GM21367 (cell line): Measurements from ENCODE around the gene CKMT1B.
"Not testable (repeated sequence)": the region's sequence is repeated elsewhere in the genome, so short reads cannot be mapped to it uniquely, and the experiment has no call there.

Source experiments
- ATAC-seq: cut with Tn5 transposase; IDR thresholded peaks from one replicate; pipeline ENCODE4 v1.9.1; 2021; ENCODE audit not compliant: unreplicated experiment

Gene CKMT1B

DNA sequence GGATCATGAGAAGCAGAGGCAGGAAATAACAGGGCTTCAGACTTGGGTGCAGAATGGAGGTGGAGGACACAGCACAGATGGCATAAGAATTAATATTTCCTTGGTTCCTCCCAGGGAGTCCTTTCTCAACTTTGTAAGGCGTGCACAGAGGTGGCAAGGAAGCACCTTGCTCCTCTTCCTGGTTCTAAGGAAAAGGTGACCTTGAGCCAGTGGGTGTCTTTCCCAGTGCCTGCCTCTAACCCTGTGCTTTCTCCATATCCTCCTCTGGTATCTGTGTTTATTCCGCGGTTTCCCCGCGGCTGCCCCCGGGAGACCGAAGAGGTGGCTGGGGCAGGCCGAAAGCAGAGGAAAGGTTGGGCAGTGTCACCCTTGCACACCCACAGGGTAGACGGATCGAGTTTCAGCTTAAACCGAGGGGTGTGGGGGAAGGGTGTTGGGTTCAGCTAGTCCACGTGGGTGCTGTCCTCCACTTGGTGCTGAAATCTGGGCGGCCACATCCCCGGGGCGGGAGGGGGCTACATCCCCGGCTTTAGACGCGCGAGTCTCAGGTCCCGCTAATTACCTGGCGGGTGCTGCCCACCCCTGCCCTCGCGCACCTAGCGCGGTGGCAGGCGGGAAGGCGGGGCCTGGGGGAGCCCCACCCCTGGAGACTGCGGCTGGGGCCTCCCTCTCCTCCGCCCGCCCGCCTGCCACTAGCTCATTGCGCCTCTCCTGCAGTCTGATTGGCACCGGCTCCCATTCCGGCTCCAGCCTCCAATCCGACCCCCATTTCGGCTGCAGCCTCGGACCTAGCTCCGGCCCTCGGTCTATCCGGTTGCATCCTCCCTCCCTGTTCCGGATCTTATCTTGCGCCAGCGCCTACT, at the start of gene CKMT1B:
TSS of gene CKMT1B (plus strand) at position 700 of the 863 bp plus-strand sequence. CDS start 192 bp downstream, outside the sequence.
- ATAC-seq = not testable (repeated sequence)

DNA sequence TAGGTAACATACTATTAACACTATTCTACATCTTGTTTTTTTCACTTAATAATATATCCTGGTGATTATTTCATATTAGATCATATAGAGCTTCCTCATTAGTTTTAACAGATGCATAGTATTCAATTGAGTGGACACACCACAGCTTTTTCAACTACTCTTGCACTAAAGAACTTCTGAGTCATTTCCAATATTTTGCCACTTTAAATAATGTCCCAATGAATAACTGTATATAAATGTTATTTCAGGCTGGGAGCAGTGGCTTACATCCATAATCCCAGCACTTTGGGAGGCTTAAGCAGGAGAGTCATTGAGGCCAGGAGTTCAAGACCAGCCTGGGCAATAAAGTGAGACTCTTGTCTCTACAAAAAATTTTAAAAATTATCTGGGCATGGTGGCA, 49.6 kb upstream of the CKMT1B start:
- ATAC-seq = no peak

DNA sequence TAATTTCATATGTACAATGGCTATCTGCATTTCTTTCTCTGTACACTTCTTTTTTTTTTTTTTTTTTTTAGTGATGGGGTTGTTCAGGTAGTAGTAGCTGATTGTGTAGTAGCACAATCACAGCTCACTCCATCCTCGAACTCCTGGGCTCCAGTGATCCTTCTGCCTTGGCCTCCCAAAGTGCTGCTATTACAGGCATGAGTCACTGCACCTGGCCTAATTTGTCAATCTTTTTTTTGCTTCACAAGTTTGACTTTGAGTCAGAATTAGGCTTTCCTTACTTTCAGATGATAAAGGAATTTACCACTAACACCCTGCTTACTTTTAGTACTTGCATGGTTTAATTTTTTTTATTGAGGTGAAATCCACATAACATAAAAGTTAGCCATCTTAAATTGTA, 48.4 kb upstream of the CKMT1B start:
- no peak for ATAC-seq

DNA sequence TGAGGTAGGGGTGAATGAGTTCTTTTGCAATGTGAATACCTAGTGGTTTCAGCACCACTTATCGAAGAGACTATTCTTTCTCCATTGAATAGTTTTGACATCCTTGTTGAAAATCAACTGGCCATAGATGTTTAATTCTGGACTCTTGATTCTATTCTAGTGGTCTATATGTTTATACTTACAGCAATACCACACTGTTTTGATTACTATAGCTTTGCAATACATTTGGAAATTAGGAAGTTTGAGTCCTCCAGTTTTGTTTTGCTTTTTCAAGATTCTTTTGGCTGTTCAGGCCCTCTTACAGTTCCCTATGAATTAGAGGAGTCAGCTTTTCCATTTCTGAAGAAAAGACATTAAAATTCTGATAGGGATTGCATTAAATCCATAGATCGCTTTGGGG, 46.3 kb upstream of the CKMT1B start:
- no peak for ATAC-seq

DNA sequence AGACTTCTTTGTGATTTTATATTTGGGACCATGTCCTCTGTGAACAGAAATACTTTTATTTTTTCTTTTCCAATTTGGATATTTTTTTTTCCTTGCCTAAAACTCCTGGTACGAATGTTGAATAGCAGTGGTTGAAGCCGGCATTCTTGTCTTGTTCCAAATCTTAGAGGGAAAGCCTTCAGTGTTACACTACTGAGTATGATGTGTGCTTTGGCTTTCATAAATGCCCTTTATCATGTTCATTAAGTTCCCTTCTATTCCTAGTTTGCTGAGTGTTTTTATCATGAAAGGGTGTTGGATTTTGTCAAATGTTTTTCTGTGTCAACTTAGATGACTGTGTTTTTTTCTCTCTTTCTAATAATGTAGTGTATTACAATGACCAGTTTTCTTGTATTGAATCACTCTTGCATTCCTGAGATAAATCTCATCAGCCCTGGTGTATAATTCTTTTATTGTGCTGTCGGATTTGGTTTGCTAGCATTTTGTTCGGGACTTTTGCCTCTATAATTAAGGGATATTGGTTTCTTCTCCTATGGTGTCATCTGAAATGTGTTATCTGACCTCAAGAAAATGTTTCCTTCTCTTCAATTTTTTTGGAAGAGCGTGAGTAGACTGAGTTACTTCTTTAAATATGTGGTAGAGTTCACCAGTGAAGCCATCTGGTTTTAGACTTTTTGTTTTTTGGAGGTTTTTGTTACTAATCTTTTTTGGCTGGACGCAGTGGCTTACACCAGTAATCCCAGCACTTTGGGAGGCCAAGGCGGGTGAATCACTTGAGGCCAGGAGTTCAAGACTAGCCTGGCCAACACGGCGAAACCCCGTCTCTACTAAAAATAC, 43.1 kb upstream of the CKMT1B start:
- no peak for ATAC-seq

DNA sequence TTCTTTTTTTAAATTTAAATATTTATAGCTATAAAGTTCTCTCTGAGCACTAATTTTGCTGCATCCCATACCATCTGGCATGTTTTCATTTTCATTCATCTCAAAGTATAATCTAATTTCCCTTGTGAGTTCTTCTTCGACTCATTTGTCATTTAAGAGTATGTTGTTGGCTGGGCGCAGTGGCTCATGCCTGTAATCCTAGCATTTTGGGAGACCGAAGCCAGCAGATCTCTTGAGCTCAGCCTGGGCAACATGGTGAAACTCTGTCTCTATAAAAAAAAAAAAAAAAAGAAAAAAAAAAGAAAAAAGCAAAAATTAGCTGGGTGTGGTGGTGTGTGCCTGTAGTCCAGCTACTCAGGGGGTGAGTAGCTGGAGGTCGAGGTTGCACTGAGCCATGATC, 41.6 kb upstream of the CKMT1B start:
- no peak for ATAC-seq

DNA sequence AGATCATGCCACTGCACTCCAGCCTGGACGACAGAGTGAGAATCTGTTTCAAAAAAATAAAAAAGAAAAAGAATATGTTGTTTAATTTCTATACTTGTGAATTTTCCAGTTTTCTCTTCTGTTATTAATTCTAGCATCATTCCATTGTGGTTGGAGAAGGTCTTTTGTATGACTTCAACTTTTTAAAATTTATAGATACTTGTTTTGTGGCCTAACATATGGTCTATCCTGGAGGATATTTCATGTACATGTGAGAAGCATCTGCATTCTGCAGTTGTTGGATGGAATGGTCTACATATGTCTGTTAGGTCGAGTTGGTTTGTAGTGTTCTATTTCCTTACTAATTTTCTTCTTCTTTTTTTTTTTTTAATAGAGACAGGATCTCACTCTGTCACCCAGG, 40.8 kb upstream of the CKMT1B start:
- no peak for ATAC-seq

DNA sequence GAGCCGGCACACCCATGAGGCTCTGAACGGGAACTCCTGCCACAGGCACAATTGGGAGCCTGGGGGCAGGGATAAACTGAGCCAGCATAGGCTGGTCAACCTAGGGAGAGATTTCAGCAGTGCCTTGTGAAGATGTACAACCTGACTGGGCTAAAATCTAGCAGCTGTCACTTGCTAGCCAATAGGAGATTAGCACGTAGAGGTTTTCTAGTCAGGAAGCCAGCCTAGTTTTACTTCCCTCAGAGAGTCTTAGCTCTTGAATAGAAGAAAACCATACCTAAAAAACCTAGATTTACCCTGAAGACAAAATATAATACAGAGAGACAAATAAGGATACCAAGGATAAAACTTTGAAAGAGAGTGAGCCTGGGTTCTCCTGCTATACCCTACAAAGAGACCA, 31.1 kb upstream of the CKMT1B start:
- ATAC-seq = not testable (repeated sequence)

DNA sequence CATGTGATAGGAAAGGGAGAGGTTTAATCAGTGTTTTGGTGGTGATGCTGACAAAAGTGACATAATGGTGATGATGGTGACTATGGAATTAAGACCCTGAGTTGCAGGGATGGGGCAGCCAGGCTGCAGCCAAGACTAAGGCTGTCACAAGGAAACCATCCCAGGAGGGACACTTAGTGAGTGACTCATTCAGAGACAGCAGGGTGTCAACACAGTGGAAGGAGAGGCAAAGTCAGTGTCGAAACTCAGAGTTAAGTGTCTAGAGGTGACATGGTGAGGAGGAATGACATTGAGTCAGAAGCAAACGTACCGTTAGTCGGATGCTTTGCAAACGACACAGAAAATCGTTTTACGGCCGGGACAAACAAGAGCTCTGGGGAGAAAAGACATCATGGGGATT, 30.0 kb upstream of the CKMT1B start:
- not testable (repeated sequence) for ATAC-seq

DNA sequence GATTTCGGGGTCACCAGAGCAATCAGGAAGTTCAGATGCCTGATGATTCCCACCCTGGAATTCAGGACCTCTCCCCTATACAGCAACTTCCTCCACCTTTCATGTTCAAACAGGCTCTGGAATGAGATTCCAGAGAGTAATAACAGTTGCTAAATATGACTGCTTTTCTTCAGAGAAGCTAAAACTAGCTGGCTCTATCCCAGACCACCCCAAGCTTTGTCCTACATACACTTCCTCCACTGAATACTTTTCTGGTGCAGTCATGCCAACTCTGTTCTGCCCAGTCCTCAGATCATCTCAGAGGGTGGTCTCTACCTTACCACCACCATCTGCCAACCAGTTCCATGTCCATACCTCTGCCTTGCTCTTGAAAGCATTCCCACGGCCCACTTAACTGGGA, 27.2 kb upstream of the CKMT1B start:
- ATAC-seq = not testable (repeated sequence)

DNA sequence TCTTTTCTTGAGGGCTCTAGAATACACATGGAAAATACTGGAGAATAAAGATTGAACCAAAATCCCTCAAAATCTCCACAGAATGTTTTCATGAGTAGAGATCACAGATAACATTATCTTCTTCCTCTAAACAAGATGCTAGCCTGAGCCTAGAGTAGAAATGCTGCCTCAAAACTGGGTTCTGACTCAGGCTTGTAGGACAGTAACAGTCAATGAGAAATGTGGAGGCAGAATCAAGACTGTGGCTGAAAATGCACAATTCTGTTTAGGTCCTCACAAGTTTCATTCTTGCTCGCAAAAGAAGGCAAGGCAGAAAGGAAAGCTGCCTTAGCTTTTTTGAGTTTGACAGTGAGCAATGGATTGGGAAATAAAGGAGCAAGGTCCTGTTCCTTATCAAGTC, 19.2 kb upstream of the CKMT1B start:
- ATAC-seq = not testable (repeated sequence)

DNA sequence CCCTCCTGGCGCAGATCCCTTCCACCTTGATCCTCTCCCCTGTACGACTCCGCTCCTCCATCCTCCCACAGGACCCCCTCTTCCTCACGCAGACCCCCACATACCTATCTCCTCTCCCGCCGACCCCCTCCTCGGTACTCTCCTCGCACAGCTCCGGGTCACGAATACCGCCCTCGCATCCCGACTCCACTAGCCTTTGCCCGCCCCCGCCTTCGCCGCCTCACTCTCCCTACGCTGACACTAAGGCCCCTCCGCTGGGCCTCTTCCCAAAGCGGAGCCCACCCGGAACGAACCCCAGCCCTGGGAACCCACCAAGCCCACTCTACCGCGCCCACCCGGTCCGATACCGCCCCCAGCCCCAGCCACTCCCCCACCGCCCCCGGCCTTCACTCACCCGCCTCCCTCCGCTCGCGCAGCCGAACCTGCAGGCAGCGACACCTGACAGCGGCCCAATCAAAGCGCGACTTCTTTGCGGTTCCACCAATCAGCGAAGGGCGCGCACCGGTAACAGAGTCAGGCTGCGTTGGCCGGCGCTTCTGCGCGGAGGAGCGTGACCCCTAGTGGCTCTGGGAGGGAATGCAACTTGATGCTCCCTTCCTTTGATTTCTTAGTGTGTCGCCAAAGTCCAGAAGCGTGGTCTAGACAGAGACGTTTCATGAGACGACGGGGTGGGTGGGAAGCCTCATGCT, 3.9 kb upstream of the CKMT1B start, which contains the start of gene PPIP5K1:
TSS of gene PPIP5K1 (minus strand) at position 431 of the 689 bp plus-strand sequence. CDS start 5,704 bp downstream, outside the sequence.
- ATAC-seq = peak; percentile 87

DNA sequence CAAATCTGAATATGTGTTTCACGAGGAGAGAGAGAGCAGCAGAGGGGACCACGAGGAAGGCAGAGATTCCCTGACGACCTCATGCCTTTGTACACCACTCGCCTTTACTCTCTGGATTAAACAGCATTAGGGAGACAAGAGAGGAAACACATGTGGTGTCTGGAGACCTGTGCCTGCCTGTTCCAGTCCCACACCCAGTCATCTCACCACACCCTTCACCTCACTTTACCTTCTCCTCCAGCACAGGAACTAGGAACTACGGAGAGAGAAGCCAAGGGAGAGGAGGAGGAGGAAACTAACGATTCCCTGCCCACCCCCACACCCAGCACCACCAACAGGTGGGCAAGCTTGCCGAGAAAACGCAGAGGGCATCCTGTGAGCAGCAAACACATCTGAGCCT, 986 bp upstream of the CKMT1B start:
- not testable (repeated sequence) for ATAC-seq

DNA sequence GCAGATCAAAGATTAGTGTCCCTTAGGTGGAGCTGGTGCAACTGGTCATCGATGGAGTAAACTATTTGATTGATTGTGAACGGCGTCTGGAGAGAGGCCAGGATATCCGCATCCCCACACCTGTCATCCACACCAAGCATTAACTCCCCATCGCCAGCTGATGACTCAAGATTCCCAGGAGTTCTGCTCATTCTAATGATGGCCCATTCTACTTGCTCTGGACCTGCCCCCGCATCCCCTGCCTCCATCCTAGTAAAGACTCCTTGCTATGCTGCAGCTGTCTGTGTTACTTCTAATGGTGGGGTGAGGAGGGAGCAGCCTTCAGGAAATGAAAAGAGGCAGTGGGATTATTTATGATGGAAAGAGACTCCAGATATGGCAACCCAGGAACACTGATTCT, 5.3 kb downstream of the CKMT1B start:
- ATAC-seq = not testable (repeated sequence)

DNA sequence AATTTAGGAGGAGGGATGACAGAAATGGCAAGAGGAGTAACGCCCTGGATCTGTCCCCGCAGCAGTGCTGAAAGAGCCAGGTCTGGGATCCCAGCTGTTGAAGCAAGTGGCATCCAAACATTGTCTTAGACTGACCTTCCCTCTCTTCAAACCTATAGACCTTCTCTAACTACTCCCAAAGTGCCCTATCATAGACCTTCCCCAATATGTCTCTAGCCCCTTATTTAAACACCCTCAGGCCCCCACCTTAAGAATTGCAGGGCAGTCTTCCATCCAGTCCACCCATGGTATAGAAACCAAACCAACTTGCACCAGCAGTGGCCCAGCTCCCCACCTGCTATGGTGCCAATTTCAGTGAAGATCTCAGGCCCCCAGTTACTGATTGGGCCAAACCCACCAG, 6.4 kb downstream of the CKMT1B start:
- not testable (repeated sequence) for ATAC-seq

DNA sequence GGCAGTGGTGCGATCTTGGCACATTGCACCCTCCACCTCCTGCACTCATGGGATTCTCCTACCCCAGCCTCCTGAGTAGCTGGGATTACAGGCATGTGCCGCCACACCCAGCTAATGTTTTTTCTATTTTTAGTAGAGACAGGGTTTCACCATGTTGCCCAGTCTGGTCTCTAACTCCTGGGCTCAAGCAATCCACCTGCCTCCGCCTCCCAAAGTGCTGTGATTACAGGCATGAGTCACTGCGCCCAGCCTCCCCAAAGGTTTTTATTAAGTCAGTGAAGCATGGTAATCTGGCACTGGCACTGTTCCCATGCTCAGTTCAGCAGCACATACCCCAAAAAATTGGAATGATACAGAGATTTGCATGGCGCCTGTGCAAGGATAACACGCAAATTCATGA, 8.4 kb downstream of the CKMT1B start:
- not testable (repeated sequence) for ATAC-seq

DNA sequence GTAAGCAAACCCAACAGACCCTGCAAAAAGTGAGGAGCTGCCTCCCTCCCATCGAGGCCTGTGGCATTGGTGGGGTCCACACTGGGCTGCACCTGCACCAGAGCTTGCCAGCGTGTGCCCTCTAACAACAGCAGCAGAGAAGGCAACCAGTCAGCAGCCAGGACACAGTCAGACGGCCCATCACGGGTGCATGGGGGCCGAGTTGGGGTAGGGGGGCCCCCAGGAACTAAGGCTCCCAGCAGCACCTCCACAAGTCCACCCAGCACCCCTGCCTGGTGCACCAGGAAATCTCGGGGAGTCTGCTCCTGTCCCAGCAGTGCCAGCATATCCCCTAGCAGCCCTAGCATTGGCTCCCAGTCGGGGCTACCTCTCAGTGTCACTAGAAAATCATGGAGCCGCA, 23.9 kb downstream of the CKMT1B start:
- ATAC-seq = not testable (repeated sequence)

DNA sequence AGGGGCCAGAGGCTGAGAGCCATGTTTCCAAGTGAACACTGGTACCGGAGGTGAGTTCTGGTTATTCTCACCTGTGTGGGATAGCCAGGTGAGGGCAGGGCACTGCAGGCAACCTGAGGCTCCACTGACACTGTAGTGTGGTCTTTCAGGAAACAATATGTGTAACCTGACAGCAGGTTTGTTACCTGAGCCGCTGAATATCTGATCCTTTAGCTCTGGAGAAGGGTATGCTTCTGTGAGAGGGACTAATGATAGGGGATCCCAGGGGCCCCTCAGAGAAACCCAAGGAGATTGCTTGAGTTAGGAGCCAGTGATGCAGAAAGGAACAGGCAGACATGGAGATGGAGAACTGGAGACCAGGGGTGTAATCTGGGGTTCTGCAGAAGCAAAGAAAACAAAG, 24.9 kb downstream of the CKMT1B start, which contains the start of gene STRC:
TSS of gene STRC (minus strand) at position 101 of the 400 bp plus-strand sequence. CDS start at position 23, 78 bp downstream.
- ATAC-seq = not testable (repeated sequence)

DNA sequence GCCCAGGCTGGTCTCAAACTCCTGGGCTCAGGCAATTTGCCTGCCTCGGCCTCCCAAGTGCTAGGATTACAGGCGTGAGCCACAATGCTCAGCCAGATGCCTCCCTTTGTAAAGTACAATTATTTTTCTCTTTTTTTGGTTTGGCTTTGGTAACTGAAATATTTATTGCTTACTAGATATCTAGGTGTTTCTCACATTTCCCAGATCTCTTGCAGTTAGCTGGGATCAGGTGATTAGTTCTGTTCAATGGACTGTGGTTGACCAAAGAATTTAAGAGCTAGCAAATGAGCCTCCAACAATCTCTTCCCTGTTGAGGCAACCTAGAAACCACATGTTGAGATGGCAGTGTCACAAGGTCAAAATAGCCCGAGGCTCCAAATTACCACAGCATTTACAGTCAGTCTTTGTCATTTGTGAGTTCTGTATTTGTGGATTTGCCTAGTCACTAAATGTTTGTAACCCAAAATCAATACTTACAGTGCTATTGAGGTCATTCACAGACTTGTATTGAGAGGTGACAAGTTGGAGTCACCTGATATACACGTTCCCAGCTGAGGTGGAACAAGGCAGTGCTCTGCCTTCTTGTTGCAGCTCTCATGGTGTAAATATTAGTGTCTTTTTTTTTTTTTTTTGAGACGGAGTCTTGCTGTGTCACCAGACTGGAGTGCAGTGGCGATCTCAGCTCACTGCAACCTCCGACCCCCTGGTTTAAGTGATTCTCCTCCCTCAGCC, 28.4 kb downstream of the CKMT1B start:
- ATAC-seq = not testable (repeated sequence)

DNA sequence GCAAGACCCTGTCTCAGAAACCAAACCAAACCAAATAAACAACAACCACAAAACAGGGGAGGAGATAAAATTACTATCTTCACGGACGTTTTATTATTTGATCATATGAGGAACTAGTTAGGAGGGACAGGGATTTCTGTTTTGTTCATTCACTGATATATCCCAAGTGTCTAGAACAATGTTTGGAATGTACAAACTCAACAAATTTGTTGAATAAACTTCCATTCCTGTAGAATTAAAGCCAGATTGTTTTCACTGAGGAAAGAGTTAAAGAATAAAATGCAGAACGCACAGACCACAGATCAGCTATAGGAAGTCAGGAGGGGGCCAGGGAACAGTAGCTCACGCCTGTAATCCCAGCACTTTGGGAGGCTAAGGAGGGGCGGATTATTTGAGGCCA, 31.3 kb downstream of the CKMT1B start:
- ATAC-seq = no peak
